Lung (tissue), 12 donors: Measurements from ENCODE around the gene LTBP2. TPM values are rescaled to one million over a fixed set of nuclear protein-coding genes. Genes with fewer than 3 reads are reported as not detected.

Source experiments
- ATAC-seq: fragments of 200-7000 bp; cut with Tn5 transposase; one replicate; pipeline ENCODE4 v1.9.1; 2020; ENCODE audit warnings: moderate number of reproducible peaks; ENCODE audit not compliant: insufficient read depth, low FRiP score
- DNase-seq, 3 donors: peaks; one replicate each; pipeline ENCODE4 v3.0.0-alpha.2; 2013 to 2017
- H3K27ac ChIP-seq, 2 donors: one replicate each; pipeline ENCODE4 v1.5.1; 2013; ENCODE audit warnings: mild to moderate bottlenecking in 2 of 2, moderate library complexity in 2 of 2, control low read depth in 1 of 2, inconsistent platforms in 1 of 2, low read depth in 1 of 2, low read length in 1 of 2
- H3K27me3 ChIP-seq, 3 donors: one replicate each; pipeline ENCODE4 v1.5.1; 2013; ENCODE audit warnings: low read length in 2 of 3; ENCODE audit not compliant: control insufficient read depth in 3 of 3, insufficient read depth in 3 of 3
- H3K36me3 ChIP-seq, 4 donors: one replicate each; pipeline ENCODE4 v1.5.1; 2013; ENCODE audit warnings: low read length in 4 of 4, mild to moderate bottlenecking in 1 of 4, moderate library complexity in 1 of 4; ENCODE audit not compliant: control insufficient read depth in 4 of 4, insufficient read depth in 4 of 4
- H3K4me1 ChIP-seq, 5 donors: one replicate each; pipeline ENCODE4 v1.5.1; 2013; ENCODE audit warnings: low read length in 5 of 5, mild to moderate bottlenecking in 2 of 5, moderate library complexity in 1 of 5; ENCODE audit not compliant: control insufficient read depth in 5 of 5, insufficient read depth in 5 of 5
- H3K4me3 ChIP-seq: one replicate; pipeline ENCODE4 v1.5.1; 2013; ENCODE audit warnings: mild to moderate bottlenecking, control low read depth, moderate library complexity
- H3K9ac ChIP-seq, 2 donors: one replicate each; pipeline ENCODE4 v1.5.1; 2013; ENCODE audit warnings: low read length in 2 of 2, control low read depth in 1 of 2; ENCODE audit not compliant: insufficient read depth in 1 of 2
- H3K9me3 ChIP-seq, 4 donors: one replicate each; pipeline ENCODE4 v1.5.1; 2013; ENCODE audit warnings: low read length in 3 of 4, mild to moderate bottlenecking in 1 of 4, moderate library complexity in 1 of 4; ENCODE audit not compliant: control insufficient read depth in 4 of 4, insufficient read depth in 3 of 4
- CTCF ChIP-seq: IDR thresholded peaks from 2 replicates; pipeline ENCODE4 v1.5.1; 2012; ENCODE audit warnings: mild to moderate bottlenecking; ENCODE audit errors: control extremely low read depth, extremely low read depth
- WGBS, 2 donors: extraction: QIAGEN DNeasy Blood & Tissue Kit; methylation state at CpG; one replicate each; pipeline ENCODE4 v1.1.7; 2013; 5-methylcytosine and 5-hydroxymethylcytosine counted together
- polyA plus RNA-seq, 2 donors: library from polyadenylated mRNA; stranded (reverse); fragments of 200-250 nt; gene quantifications; one replicate each; pipeline ENCODE4 v1.2.1, GENCODE V29; 2013
- total RNA-seq, 2 donors: library from RNA; depleted of rRNA in 1 of 2; stranded (reverse); fragments of >200 nt in 1 of 2; gene quantifications; one replicate each; pipeline ENCODE4 v1.2.1, GENCODE V29; 2014 to 2021
- donor health status: control.
- donor health status: control.
- donor health status: Bipolar disorder and iron deficiency.
- donor health status: healthy.
- donor health status: DM: yes; HTN: yes; CAD: no.

LTBP2 gene
- total and polyA plus RNA-seq, 4 donors: 13.2 to 78.4 (median 25.8) TPM

DNA sequence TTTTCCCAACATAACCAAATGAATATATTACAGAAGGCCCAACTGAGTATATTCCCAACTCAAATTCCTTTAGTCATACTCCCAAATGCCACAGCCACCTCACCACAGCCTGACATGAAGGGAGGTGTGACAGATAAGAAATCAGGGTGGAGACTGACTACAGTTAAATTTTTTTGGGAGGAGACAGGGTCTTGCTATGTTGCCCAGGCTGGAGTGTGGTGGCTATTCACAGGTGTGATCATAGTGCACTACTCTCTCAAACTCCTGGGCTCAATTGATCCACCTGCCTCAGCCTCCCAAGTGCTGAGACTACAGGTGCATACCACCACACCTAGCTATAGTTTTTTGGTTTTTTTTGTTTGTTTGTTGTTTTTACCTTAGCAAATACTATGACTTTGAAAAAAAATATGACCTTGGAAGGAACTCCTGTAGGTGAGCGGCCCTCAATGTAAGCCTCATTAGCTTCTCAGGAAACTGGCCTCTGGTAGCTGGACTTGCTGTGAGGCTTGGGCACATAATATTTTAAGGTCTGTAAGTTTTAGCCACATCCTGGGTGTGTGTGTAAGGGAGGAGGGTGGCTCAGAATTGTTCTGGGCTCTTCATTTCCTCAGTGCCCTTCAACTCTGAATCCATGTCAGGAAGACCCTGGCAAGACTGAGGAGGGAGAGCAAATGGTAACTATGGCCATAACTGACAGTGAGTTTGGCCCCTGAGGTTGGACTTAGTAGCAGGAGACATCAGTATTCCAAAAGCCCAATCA is 39.1 kb upstream of the LTBP2 start:
- Histone ChIP-seq H3K4me1 (peaks cover 0 to 52% (median 9%) of the 10 kb centered on the region in 5 donors), H3K4me3 (no peak overlapping the region), H3K27ac (no peak overlapping the region), H3K27me3 (no peaks in the 10 kb centered on the region), H3K9me3 (no peaks in the 10 kb centered on the region), H3K36me3 (peaks cover 0 to 6% (median 0%) of the 10 kb centered on the region in 4 donors), H3K9ac (no peak overlapping the region)
- no peak for TF ChIP-seq CTCF
- ATAC-seq (no peak), DNase-seq (no peak)
- 95 to 100% methylated on average over 1 of the region's 1 CpG for WGBS, 2 donors

- WGBS, 2 donors: 64 to 79% methylated on average over 2 of the region's 2 CpGs
- no peaks in the 10 kb centered on the region for H3K27me3 ChIP-seq
- no peak for ATAC-seq
- H3K36me3 ChIP-seq: peaks cover 0 to 6% (median 0%) of the 10 kb centered on the region in 4 donors
- H3K9ac ChIP-seq: no peak overlapping the region
- H3K4me1 ChIP-seq: peaks cover 0 to 38% (median 9%) of the 10 kb centered on the region in 5 donors
- DNase-seq: no peak
- no peaks in the 10 kb centered on the region for H3K9me3 ChIP-seq
- H3K4me3 ChIP-seq: no peak overlapping the region
- no peak overlapping the region for H3K27ac ChIP-seq
- TF ChIP-seq CTCF: no peak
Observed at GRCh38 chr14:74649673-74650072, 37.6 kb upstream of the LTBP2 start.

- 85% methylated on average over 7 of the region's 7 CpGs for WGBS, 2 donors
Observed at GRCh38 chr14:74649167-74649566, 37.1 kb upstream of the LTBP2 start.

More at GRCh38 chr14:74649167-74649566, 37.1 kb upstream of the LTBP2 start:
- H3K36me3 ChIP-seq: peaks cover 0 to 6% (median 0%) of the 10 kb centered on the region in 4 donors
- H3K27ac ChIP-seq: no peak overlapping the region
- no peak overlapping the region for H3K4me3 ChIP-seq
- no peak for DNase-seq
- ATAC-seq: no peak
- no peak overlapping the region for H3K9ac ChIP-seq
- peaks cover 0 to 37% (median 9%) of the 10 kb centered on the region in 5 donors for H3K4me1 ChIP-seq
- no peak for TF ChIP-seq CTCF
- H3K27me3 ChIP-seq: no peaks in the 10 kb centered on the region
- no peaks in the 10 kb centered on the region for H3K9me3 ChIP-seq
